Measurements from ENCODE around the gene HNF1B.
"Not testable (repeated sequence)": the region's sequence is repeated elsewhere in the genome, so short reads cannot be mapped to it uniquely, and the experiment has no call there.

HNF1B gene

GRCh38 chr17:37744961-37745800 lies at the start of gene HNF1B:
Gene HNF1B (minus strand): TSS chr17:37745059. CDS start chr17:37744884, 175 bp downstream.
- no peak for DNase-seq (ENCODE audit: low read depth in 2 of 2)

- no peak for DNase-seq (ENCODE audit: low read depth in 2 of 2)
Observed at GRCh38 chr17:37792787-37793186, 47.9 kb upstream of the HNF1B start.

- DNase-seq (ENCODE audit: low read depth in 2 of 2): no peak
Observed at GRCh38 chr17:37791447-37792399, 46.9 kb upstream of the HNF1B start.

GRCh38 chr17:37789771-37790541 lies 45.1 kb upstream of the HNF1B start:
- DNase-seq (ENCODE audit: low read depth in 2 of 2): no peak

GRCh38 chr17:37789021-37789565 lies 44.2 kb upstream of the HNF1B start:
- no peak for DNase-seq (ENCODE audit: low read depth in 2 of 2)

- DNase-seq (ENCODE audit: low read depth in 2 of 2): no peak
Observed at GRCh38 chr17:37788526-37788925, 43.7 kb upstream of the HNF1B start.

GRCh38 chr17:37787055-37787757 lies 42.3 kb upstream of the HNF1B start:
- no peak for DNase-seq (ENCODE audit: low read depth in 2 of 2)

GRCh38 chr17:37786481-37786880 lies 41.6 kb upstream of the HNF1B start:
- DNase-seq (ENCODE audit: low read depth in 2 of 2): no peak

- DNase-seq (ENCODE audit: low read depth in 2 of 2): not testable (repeated sequence)
Observed at GRCh38 chr17:37782460-37782859, 37.6 kb upstream of the HNF1B start.

- no peak for DNase-seq (ENCODE audit: low read depth in 2 of 2)
Observed at GRCh38 chr17:37781451-37781850, 36.6 kb upstream of the HNF1B start.

GRCh38 chr17:37779554-37779953 lies 34.7 kb upstream of the HNF1B start:
- no peak for DNase-seq (ENCODE audit: low read depth in 2 of 2)

GRCh38 chr17:37774504-37774903 lies 29.6 kb upstream of the HNF1B start:
- no peak for DNase-seq (ENCODE audit: low read depth in 2 of 2)

- no peak for DNase-seq (ENCODE audit: low read depth in 2 of 2)
Observed at GRCh38 chr17:37772982-37773381, 28.1 kb upstream of the HNF1B start.

- DNase-seq (ENCODE audit: low read depth in 2 of 2): no peak
Observed at GRCh38 chr17:37770631-37771518, 26.0 kb upstream of the HNF1B start.

GRCh38 chr17:37769050-37769449 lies 24.2 kb upstream of the HNF1B start:
- no peak for DNase-seq (ENCODE audit: low read depth in 2 of 2)

- DNase-seq (ENCODE audit: low read depth in 2 of 2): no peak
Observed at GRCh38 chr17:37768438-37768837, 23.6 kb upstream of the HNF1B start.

- DNase-seq (ENCODE audit: low read depth in 2 of 2): no peak
Observed at GRCh38 chr17:37766971-37767370, 22.1 kb upstream of the HNF1B start.

GRCh38 chr17:37764383-37764782 lies 19.5 kb upstream of the HNF1B start:
- DNase-seq (ENCODE audit: low read depth in 2 of 2): no peak

GRCh38 chr17:37762666-37763065 lies 17.8 kb upstream of the HNF1B start:
- no peak for DNase-seq (ENCODE audit: low read depth in 2 of 2)

GRCh38 chr17:37761961-37762360 lies 17.1 kb upstream of the HNF1B start:
- DNase-seq (ENCODE audit: low read depth in 2 of 2): no peak
